Mesenteric fat pad (tissue), 1 donor: ENCODE results near the gene SVBP. TPM values are rescaled to one million over a fixed set of nuclear protein-coding genes. Genes with fewer than 3 reads are reported as not detected.
"Not testable (repeated sequence)": the region's sequence is repeated elsewhere in the genome, so short reads cannot be mapped to it uniquely, and the experiment has no call there.

Source experiments
- DNase-seq: peaks from one replicate; pipeline ENCODE4 v3.0.0-alpha.2; 2020; ENCODE audit warnings: low spot score
- long read RNA-seq: library from polyadenylated mRNA; unstranded; transcript quantifications from one replicate; pipeline ENCODE4 v2.0.0, GENCODE V29; 2020
- total RNA-seq: library from RNA; stranded (reverse); fragmentation: NEBNext Ultra II Directional; extraction: Animal tissue kit (Norgen Biotek cat#: 25700); gene quantifications from one replicate; pipeline ENCODE4 v1.2.1, GENCODE V29; 2021
- donor health status: DM: yes; HTN: yes; CAD: no.

Gene SVBP
- 19.1 TPM for total RNA-seq
- long read RNA-seq, transcript SVBP-201 (3 exons, 658 nt) = major isoform, 6 of 11 reads
- long read RNA-seq, partial matches to known transcripts = 1 of 11 reads
- long read RNA-seq, other reads (novel, unspliced or antisense) = 0 of 11 reads

GRCh38 chr1:42816585-42817439 lies at the start of gene SVBP, which contains the start of gene ERMAP:
Gene SVBP (minus strand): TSS chr1:42817397. CDS start chr1:42816544, 853 bp downstream.
Gene ERMAP (plus strand): TSS chr1:42817122. CDS start chr1:42830449, 13,327 bp downstream.
- DNase-seq = peak; percentile 98

GRCh38 chr1:42866549-42866948 lies 49.4 kb upstream of the SVBP start:
- DNase-seq = no peak

GRCh38 chr1:42861014-42861399 lies 43.8 kb upstream of the SVBP start:
- DNase-seq = no peak

- no peak for DNase-seq
Measured at GRCh38 chr1:42860339-42861013, 43.3 kb upstream of the SVBP start.

GRCh38 chr1:42859366-42859765 lies 42.2 kb upstream of the SVBP start:
- DNase-seq = not testable (repeated sequence)

GRCh38 chr1:42856554-42856953 lies 39.4 kb upstream of the SVBP start:
- not testable (repeated sequence) for DNase-seq

GRCh38 chr1:42853116-42853884 lies 36.1 kb upstream of the SVBP start:
- DNase-seq = no peak

GRCh38 chr1:42852608-42852980 lies 35.4 kb upstream of the SVBP start:
- no peak for DNase-seq

- no peak for DNase-seq
Measured at GRCh38 chr1:42851960-42852607, 34.9 kb upstream of the SVBP start.

GRCh38 chr1:42851420-42851819 lies 34.2 kb upstream of the SVBP start:
- DNase-seq = no peak

- DNase-seq = no peak
Measured at GRCh38 chr1:42849944-42850343, 32.7 kb upstream of the SVBP start.

- DNase-seq = no peak
Measured at GRCh38 chr1:42848823-42849537, 31.8 kb upstream of the SVBP start.

GRCh38 chr1:42847721-42848460 lies 30.7 kb upstream of the SVBP start:
- no peak for DNase-seq

- DNase-seq = no peak
Measured at GRCh38 chr1:42847111-42847595, 30.0 kb upstream of the SVBP start.

GRCh38 chr1:42846257-42847110 lies 29.3 kb upstream of the SVBP start, which contains the start of gene ZNF691:
Gene ZNF691 (plus strand): TSS chr1:42846613. CDS start chr1:42849659, 3,046 bp downstream.
- DNase-seq = peak; percentile 94

- DNase-seq = no peak
Measured at GRCh38 chr1:42845866-42846256, 28.7 kb upstream of the SVBP start.

GRCh38 chr1:42845193-42845592 lies 28.0 kb upstream of the SVBP start:
- DNase-seq = no peak

GRCh38 chr1:42844592-42845140 lies 27.5 kb upstream of the SVBP start:
- DNase-seq = no peak
